GM06990 (cell line): Measurements from ENCODE around the gene ASTE1.

Experiments used
- DNase-seq: peaks from one replicate; pipeline ENCODE4 v3.0.0-alpha.2; 2011; ENCODE audit not compliant: insufficient read length; ENCODE audit errors: extremely low read depth
- H3K27me3 ChIP-seq: replicated peaks from 2 replicates; pipeline ENCODE4 v1.6.0; 2011; ENCODE audit warnings: low read length; ENCODE audit not compliant: control insufficient read depth, insufficient read depth
- H3K36me3 ChIP-seq: 2 replicates; pipeline ENCODE4 v1.5.1; 2011; ENCODE audit warnings: low read length; ENCODE audit not compliant: control insufficient read depth, insufficient read depth
- H3K4me3 ChIP-seq: replicated peaks from 2 replicates; pipeline ENCODE4 v1.5.1; 2011; ENCODE audit warnings: low read depth, mild to moderate bottlenecking, control low read depth, low read length
- CTCF ChIP-seq: IDR thresholded peaks from 2 replicates; pipeline ENCODE4 v1.5.1; 2011; ENCODE audit warnings: low read length, control low read depth, mild to moderate bottlenecking, inconsistent platforms; ENCODE audit not compliant: insufficient read depth, poor library complexity, severe bottlenecking

ASTE1 gene

DNA sequence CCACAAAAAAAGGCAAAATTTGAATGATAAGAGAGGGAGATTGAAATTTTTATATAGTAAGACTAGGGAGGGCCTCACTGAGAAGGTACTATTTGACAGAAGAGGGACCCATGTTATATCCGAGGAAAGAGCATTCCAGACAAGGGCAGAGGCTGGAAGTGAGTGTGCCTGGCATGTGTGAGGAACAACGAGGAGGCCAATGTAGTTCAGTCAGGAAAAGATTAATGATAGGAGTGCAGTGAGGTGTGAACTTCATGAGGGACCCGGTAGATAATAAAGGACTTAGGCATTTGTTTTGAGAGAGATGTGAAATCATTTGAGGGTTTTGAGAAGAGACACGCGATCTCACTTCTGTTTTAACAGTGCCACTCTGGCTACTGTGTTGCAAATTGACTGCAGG is 36.3 kb downstream of the ASTE1 start:
- TF ChIP-seq CTCF: no peak
- H3K36me3 ChIP-seq: peaks cover 2% of the 10 kb centered on the region
- H3K4me3 ChIP-seq: no peak overlapping the region
- DNase-seq: no peak
- H3K27me3 ChIP-seq: no peaks in the 10 kb centered on the region

DNA sequence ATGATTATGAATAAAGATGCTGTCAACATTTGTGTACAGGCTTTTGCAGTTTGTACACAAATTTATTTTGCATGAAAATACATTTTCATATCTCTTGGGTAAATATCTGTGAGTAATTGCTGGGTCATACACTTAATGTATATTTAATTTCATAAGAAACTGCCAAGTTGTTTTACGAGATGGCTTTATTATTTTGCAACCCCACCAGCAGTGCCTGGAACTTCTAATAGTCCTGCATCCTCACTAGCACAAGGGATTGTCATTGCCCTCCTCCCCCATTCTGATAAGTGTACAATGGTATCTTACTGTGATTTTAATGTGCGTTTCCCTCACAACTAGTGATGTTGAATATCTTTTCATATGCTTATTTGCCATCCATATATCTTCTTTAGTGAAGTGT is 45.2 kb downstream of the ASTE1 start:
- H3K27me3 ChIP-seq: no peaks in the 10 kb centered on the region
- no peak for DNase-seq
- H3K36me3 ChIP-seq: no peaks in the 10 kb centered on the region; the same call in none of the 2 replicates
- H3K4me3 ChIP-seq: no peak overlapping the region
- no peak for TF ChIP-seq CTCF

DNA sequence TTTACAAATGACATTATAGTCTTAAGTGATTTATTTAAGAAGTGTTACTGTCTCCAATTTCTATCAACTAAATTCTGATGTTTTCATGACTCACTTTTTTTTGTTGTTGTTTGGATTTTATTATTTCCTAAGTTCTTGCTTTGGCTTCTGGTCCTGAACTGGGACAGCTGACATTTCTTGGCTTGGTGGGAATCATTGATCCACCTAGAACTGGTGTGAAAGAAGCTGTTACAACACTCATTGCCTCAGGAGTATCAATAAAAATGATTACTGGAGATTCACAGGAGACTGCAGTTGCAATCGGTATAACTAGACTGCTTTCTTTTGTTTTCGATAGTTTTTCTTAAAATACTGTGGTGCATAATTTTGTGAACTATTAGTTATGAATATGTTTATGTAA is 47.5 kb downstream of the ASTE1 start:
- TF ChIP-seq CTCF: no peak
- Histone ChIP-seq H3K36me3 (no peaks in the 10 kb centered on the region; the same call in none of the 2 replicates), H3K27me3 (no peaks in the 10 kb centered on the region), H3K4me3 (no peak overlapping the region)
- no peak for DNase-seq

- Histone ChIP-seq H3K36me3 (peaks cover 5% of the 10 kb centered on the region), H3K4me3 (no peak overlapping the region), H3K27me3 (no peaks in the 10 kb centered on the region)
- no peak for DNase-seq
- no peak for TF ChIP-seq CTCF
These were observed 49.9 kb downstream of the ASTE1 start for GRCh38 chr3:130976706-130977105.

- H3K36me3 ChIP-seq: peaks cover 7% of the 10 kb centered on the region
- H3K27me3 ChIP-seq: no peaks in the 10 kb centered on the region
- TF ChIP-seq CTCF: no peak
- no peak overlapping the region for H3K4me3 ChIP-seq
- DNase-seq: no peak
These were observed 51.4 kb downstream of the ASTE1 start for GRCh38 chr3:130975251-130975650.

GRCh38 chr3:130974201-130974600 is 52.4 kb downstream of the ASTE1 start:
- no peak for TF ChIP-seq CTCF
- Histone ChIP-seq H3K27me3 (no peaks in the 10 kb centered on the region), H3K36me3 (peaks cover 7% of the 10 kb centered on the region), H3K4me3 (no peak overlapping the region)
- no peak for DNase-seq
